Kidney epithelial cell (primary cell): ENCODE results near the gene VKORC1L1. TPM values are rescaled to one million over a fixed set of nuclear protein-coding genes. Genes with fewer than 3 reads are reported as not detected.
"Not testable (repeated sequence)": the region's sequence is repeated elsewhere in the genome, so short reads cannot be mapped to it uniquely, and the experiment has no call there.

ENCODE experiments used
- DNase-seq: peaks from one replicate; pipeline ENCODE4 v3.0.0-alpha.2; 2010; ENCODE audit warnings: low read depth
- H3K27me3 ChIP-seq: 2 replicates; pipeline ENCODE4 v1.6.0; 2011; ENCODE audit warnings: low read length; ENCODE audit not compliant: control insufficient read depth, insufficient read depth
- H3K36me3 ChIP-seq: 2 replicates; pipeline ENCODE4 v1.5.1; 2011; ENCODE audit warnings: low read length; ENCODE audit not compliant: control insufficient read depth, insufficient read depth
- H3K4me3 ChIP-seq: 2 replicates; pipeline ENCODE4 v1.5.1; 2011; ENCODE audit warnings: low read depth, mild to moderate bottlenecking, control low read depth, low read length
- total RNA-seq: library from RNA; depleted of rRNA; stranded (reverse); fragments of >200 nt; gene quantifications from 2 replicates; pipeline ENCODE4 v1.2.3, GENCODE V29; 2015
- TF ChIP-seq, protein P1 (sequence below): IDR thresholded peaks from 2 replicates; pipeline ENCODE4 v1.5.1; 2011; ENCODE audit warnings: mild to moderate bottlenecking, moderate library complexity, low read length, control low read depth, inconsistent platforms; ENCODE audit not compliant: insufficient read depth, poor library complexity, severe bottlenecking

The VKORC1L1 gene
- total RNA-seq: 20.1 and 22.0 TPM in 2 replicates

DNA sequence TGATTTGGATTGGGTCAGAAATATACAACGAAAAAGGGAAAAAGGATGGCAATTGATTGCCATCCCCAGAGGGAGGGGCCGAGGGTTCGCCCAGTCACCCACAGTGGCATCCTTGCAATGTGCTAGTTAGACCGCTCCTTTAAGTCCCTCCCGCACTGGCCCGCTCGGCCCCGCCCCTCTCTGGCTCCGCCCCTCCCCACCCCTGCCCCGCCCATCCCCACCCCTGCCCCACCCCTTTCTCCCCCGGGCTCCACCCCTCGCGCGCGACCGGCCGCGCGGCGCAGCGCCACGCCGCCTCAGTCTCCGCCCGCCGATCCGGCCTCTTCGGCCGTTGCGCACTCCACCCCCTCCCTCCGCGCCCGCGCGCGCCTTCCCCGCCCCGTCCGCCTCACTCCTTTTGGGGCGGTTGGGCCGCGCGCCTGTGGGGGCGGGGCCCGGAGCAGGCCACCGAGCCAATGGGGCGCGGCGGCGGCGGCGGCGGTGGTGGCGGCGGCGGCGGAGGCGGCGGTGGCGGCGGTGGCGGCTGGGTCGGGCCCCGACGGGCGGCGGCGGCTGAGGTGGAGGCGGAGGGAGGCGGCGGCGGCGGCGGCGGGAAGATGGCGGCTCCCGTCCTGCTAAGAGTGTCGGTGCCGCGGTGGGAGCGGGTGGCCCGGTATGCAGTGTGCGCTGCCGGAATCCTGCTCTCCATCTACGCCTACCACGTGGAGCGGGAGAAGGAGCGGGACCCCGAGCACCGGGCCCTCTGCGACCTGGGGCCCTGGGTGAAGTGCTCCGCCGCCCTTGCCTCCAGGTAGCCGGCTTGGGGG is at the start of gene VKORC1L1:
VKORC1L1 (plus strand) TSS at position 299 of the 806 bp plus-strand sequence; CDS start at position 597, 298 bp downstream.
- H3K36me3 ChIP-seq: no peaks in the 10 kb centered on the region
- peak; percentile 44 for DNase-seq
- H3K27me3 ChIP-seq: no peaks in the 10 kb centered on the region
- TF ChIP-seq, protein P1, sequence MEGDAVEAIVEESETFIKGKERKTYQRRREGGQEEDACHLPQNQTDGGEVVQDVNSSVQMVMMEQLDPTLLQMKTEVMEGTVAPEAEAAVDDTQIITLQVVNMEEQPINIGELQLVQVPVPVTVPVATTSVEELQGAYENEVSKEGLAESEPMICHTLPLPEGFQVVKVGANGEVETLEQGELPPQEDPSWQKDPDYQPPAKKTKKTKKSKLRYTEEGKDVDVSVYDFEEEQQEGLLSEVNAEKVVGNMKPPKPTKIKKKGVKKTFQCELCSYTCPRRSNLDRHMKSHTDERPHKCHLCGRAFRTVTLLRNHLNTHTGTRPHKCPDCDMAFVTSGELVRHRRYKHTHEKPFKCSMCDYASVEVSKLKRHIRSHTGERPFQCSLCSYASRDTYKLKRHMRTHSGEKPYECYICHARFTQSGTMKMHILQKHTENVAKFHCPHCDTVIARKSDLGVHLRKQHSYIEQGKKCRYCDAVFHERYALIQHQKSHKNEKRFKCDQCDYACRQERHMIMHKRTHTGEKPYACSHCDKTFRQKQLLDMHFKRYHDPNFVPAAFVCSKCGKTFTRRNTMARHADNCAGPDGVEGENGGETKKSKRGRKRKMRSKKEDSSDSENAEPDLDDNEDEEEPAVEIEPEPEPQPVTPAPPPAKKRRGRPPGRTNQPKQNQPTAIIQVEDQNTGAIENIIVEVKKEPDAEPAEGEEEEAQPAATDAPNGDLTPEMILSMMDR: no peak
- peak within 1 kb of the TSS; percentile 73 for H3K4me3 ChIP-seq

DNA sequence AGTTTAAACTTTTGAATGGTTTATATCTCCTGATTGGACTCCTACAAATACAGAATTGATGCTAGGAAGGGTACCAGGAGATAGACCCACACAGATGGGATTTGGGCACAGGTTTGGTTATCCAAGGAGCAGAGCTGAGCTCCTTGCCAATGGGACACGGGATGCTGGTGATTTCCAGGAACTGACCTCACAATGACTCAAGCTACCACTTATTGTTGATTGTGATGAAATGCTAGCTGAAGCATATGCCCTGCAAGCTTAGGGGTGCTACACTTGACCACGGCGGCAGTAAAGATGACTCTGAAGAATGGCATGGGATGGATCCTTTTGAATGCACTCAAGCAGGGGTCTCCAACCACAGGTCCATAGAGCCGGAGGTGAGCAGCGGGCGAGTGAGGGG is 45.5 kb upstream of the VKORC1L1 start:
- no peak overlapping the region for H3K4me3 ChIP-seq
- TF ChIP-seq, protein P1: no peak
- no peak for DNase-seq
- no peaks in the 10 kb centered on the region for H3K27me3 ChIP-seq
- H3K36me3 ChIP-seq: no peaks in the 10 kb centered on the region

DNA sequence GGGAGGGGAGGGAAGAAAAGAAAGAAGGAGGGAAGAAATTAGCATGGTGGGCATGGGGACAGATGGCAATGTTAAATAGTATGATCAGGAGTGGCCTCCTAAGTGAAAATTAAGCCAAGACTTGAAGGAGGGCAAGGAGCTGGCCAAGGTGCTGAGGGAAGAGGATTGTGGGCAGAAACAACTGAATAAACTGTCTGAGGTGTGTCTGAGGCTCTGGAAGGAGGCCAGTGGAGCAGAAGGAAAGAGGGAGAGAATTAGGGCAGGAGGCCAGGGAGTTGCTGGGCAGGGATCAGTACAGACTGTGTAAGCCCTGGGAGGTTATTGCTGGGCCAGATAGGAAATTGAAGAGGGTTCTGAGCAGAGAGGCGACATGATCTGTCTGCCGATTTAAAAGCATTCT is 40.6 kb upstream of the VKORC1L1 start:
- Histone ChIP-seq H3K4me3 (no peak overlapping the region), H3K27me3 (no peaks in the 10 kb centered on the region), H3K36me3 (no peaks in the 10 kb centered on the region)
- peak; percentile 7 for DNase-seq
- TF ChIP-seq, protein P1: no peak

DNA sequence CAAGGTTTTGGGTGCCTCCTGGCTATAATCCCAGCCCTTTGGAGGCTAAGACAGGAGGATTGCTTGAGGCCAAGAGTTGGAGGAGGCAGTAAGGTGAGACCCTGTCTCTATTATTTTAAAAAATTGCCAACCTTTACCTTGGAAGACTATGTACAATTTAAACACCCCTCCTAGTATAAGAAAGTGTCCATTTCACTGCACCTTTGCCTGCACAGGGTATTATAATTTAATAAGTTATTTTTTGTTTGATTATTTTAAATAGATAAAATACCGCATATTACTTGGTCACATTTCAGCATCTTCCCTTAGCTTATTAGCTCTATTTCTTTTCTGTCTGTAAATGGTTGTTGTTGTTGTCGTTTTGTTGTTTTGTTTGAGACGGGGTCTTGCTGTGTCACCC is 36.2 kb upstream of the VKORC1L1 start:
- not testable (repeated sequence) for DNase-seq, H3K36me3 ChIP-seq, H3K27me3 ChIP-seq, H3K4me3 ChIP-seq

DNA sequence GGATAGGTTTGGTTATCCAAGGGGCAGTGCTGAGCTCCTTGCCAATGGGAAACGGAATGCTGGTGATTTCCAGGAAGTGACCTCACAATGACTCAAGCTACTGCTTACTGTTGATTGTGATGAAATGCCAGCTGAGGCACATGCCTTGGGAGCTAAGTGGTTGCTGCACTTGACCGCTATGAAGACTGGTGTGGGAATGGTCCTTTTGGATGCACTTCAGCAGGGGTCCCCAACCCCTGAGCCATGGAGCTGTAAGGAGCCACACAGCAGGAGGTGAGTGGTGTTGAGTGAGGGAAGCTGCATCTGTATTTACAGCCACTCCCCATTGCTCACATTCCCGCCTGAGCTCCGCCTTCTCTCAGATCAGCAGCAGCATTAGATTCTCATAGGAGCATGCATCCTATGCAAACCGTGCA is 35.3 kb upstream of the VKORC1L1 start:
- H3K36me3 ChIP-seq, H3K27me3 ChIP-seq, H3K4me3 ChIP-seq, DNase-seq: not testable (repeated sequence)

DNA sequence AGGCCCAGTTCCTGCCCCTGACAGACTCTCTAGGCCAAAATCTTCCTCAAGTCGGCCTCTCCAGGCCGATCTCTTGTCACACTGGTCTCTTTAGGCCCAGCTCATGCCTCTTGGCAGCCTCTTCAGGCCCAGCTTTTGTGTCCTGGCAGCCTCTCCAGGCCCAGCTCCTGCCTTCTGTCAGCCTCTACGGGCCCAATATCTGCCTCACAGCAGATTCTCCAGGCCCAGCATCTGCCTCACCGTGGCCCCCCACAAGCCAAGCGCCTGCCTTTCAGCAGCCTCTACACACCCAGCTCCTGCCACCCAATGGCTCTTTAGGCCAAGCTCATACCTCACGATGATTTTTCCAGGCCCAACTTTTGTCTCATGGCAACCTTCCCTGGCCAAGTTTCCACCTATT is 33.0 kb upstream of the VKORC1L1 start:
- Histone ChIP-seq H3K4me3 (no peak overlapping the region), H3K27me3 (no peaks in the 10 kb centered on the region), H3K36me3 (no peaks in the 10 kb centered on the region)
- DNase-seq: no peak
- TF ChIP-seq, protein P1: no peak

DNA sequence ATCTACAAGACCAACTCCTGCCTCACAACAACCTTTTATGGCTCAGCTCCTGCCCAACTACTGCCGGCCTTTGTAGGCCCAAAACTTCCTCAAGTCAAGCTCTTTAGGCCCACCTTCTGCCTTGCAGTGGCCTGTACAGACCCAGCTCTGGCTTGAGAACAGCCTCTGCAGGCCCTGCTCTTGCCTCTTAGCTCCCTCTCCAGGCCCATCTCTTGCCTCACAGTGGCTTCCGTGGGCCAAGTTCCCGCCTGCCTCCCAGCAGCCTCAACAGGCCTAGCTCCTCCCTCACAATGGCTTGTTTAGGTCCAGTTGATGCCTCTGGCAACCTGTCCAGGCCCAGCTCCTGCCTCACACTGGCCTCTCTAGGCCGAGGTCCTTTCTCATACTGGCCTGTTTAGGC is 32.4 kb upstream of the VKORC1L1 start:
- Histone ChIP-seq H3K36me3 (no peaks in the 10 kb centered on the region), H3K27me3 (no peaks in the 10 kb centered on the region), H3K4me3 (no peak overlapping the region)
- TF ChIP-seq, protein P1: no peak
- no peak for DNase-seq

DNA sequence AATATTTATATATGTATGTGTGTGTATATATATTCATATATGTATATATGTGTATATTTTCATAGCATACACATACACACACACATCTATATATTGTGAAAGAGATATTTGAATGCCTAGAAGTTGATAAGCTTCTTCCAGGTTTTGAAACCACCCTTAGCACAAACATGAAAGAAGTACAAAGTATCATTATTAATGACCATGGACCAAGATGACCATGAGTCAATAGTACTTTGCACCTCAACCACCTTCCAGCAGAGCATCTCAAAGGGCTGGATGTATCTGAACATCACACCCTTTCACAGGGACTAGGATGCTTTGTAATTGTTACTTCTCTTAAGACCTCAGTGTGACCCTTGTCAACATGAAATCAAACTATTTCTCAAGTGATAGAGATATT is 29.3 kb upstream of the VKORC1L1 start:
- H3K4me3 ChIP-seq, H3K36me3 ChIP-seq: not testable (repeated sequence)

More for the DNA sequence above, 29.3 kb upstream of the VKORC1L1 start:
- H3K27me3 ChIP-seq, DNase-seq: not testable (repeated sequence)
